Trophoblast cell (in vitro differentiated cells and primary cell): Measurements from ENCODE around the gene OR56A3.

Source experiments
- DNase-seq, 2 donors: peaks; one replicate each; pipeline ENCODE4 v3.0.0-alpha.2; 2016
- H2AFZ ChIP-seq: 2 replicates; pipeline ENCODE4 v1.6.1; 2013; ENCODE audit warnings: low read length, moderate library complexity, mild to moderate bottlenecking; ENCODE audit not compliant: insufficient read depth, poor library complexity
- H2AK5ac ChIP-seq: 2 replicates; pipeline ENCODE4 v1.6.1; 2013; ENCODE audit warnings: mild to moderate bottlenecking, low read length
- H2BK120ac ChIP-seq: 2 replicates; pipeline ENCODE4 v1.6.1; 2013; ENCODE audit warnings: low read length, mild to moderate bottlenecking, moderate library complexity; ENCODE audit not compliant: insufficient read depth, poor library complexity
- H2BK12ac ChIP-seq: 2 replicates; pipeline ENCODE4 v1.6.1; 2013; ENCODE audit warnings: mild to moderate bottlenecking, low read length, moderate library complexity
- H2BK5ac ChIP-seq: 2 replicates; pipeline ENCODE4 v1.6.1; 2013; ENCODE audit warnings: low read length, low read depth, moderate library complexity, mild to moderate bottlenecking; ENCODE audit not compliant: poor library complexity
- H3K14ac ChIP-seq: 2 replicates; pipeline ENCODE4 v1.6.1; 2013; ENCODE audit warnings: mild to moderate bottlenecking, low read length
- H3K18ac ChIP-seq: 2 replicates; pipeline ENCODE4 v1.6.1; 2013; ENCODE audit warnings: mild to moderate bottlenecking, low read length
- H3K23ac ChIP-seq: 2 replicates; pipeline ENCODE4 v1.6.1; 2013; ENCODE audit warnings: low read length
- H3K27ac ChIP-seq: 2 replicates; pipeline ENCODE4 v1.5.1; 2013; ENCODE audit warnings: low read depth, mild to moderate bottlenecking, inconsistent platforms, low read length, moderate library complexity
- H3K27me3 ChIP-seq: 2 replicates; pipeline ENCODE4 v1.6.1; 2013; ENCODE audit warnings: inconsistent platforms, mild to moderate bottlenecking, low read length, moderate library complexity; ENCODE audit not compliant: insufficient read depth
- H3K36me3 ChIP-seq, 2 experiments: 1 replicate in 1 of 2; 2 replicates in 1 of 2; pipeline ENCODE4 v1.6.1; 2013; ENCODE audit warnings: low read length in 2 of 2, mild to moderate bottlenecking in 2 of 2, moderate library complexity in 1 of 2; ENCODE audit not compliant: insufficient read depth in 2 of 2, control insufficient read depth in 1 of 2
- H3K4ac ChIP-seq: 2 replicates; pipeline ENCODE4 v1.6.1; 2013; ENCODE audit warnings: low read depth, mild to moderate bottlenecking, low read length, moderate library complexity
- H3K4me1 ChIP-seq, 2 experiments: 1 replicate in 1 of 2; 2 replicates in 1 of 2; pipeline ENCODE4 v1.6.1; 2013; ENCODE audit warnings: low read length in 2 of 2, mild to moderate bottlenecking in 2 of 2, moderate library complexity in 1 of 2; ENCODE audit not compliant: insufficient read depth in 2 of 2, control insufficient read depth in 1 of 2
- H3K4me2 ChIP-seq: 2 replicates; pipeline ENCODE4 v1.6.1; 2013; ENCODE audit warnings: inconsistent platforms, mild to moderate bottlenecking, low read length, moderate library complexity
- H3K4me3 ChIP-seq: 2 replicates; pipeline ENCODE4 v1.5.1; 2013; ENCODE audit warnings: mild to moderate bottlenecking, low read depth, low read length, inconsistent platforms
- H3K79me1 ChIP-seq: one replicate; pipeline ENCODE4 v1.6.1; 2013; ENCODE audit warnings: low read length
- H3K79me2 ChIP-seq: 2 replicates; pipeline ENCODE4 v1.6.1; 2013; ENCODE audit warnings: low read length, mild to moderate bottlenecking; ENCODE audit not compliant: control insufficient read depth, insufficient read depth, poor library complexity
- H3K9ac ChIP-seq: 2 replicates; pipeline ENCODE4 v1.6.1; 2013; ENCODE audit warnings: mild to moderate bottlenecking, low read length
- H3K9me3 ChIP-seq: 2 replicates; pipeline ENCODE4 v1.6.1; 2013; ENCODE audit warnings: low read depth, mild to moderate bottlenecking, control low read depth, inconsistent platforms, low read length; ENCODE audit not compliant: insufficient read depth
- H4K12ac ChIP-seq: 2 replicates; pipeline ENCODE4 v1.6.1; 2013; ENCODE audit warnings: low read depth, mild to moderate bottlenecking, low read length, moderate library complexity
- H4K8ac ChIP-seq: 2 replicates; pipeline ENCODE4 v1.6.1; 2013; ENCODE audit warnings: low read depth, mild to moderate bottlenecking, low read length, moderate library complexity
- H4K91ac ChIP-seq: one replicate; pipeline ENCODE4 v1.6.1; 2013; ENCODE audit warnings: low read depth, mild to moderate bottlenecking, low read length, moderate library complexity
- WGBS: extraction: QIAGEN DNeasy Blood & Tissue Kit; methylation state at CpG from one replicate; pipeline ENCODE4 v1.1.7; 2013; ENCODE audit warnings: missing lambda C conversion rate; ENCODE audit not compliant: insufficient read length, insufficient coverage; ENCODE audit errors: extremely low coverage; 5-methylcytosine and 5-hydroxymethylcytosine counted together

OR56A3 gene

GRCh38 chr11:5986885-5987284 lies 44.8 kb downstream of the OR56A3 start, which contains the start of gene OR52L1:
Gene OR52L1 (minus strand): TSS chr11:5986985. CDS start chr11:5986930, 55 bp downstream.
- Histone ChIP-seq H3K27ac (no peak within 1 kb of the TSS), H3K9ac (no peak within 1 kb of the TSS), H3K4me3 (no peak within 1 kb of the TSS), H4K8ac (no peak within 1 kb of the TSS), H2BK120ac (no peak within 1 kb of the TSS), H3K14ac (no peak within 1 kb of the TSS), H2BK12ac (no peak within 1 kb of the TSS), H3K79me2 (no peaks in the 10 kb centered on the region), H3K4me1 (no peaks in the 10 kb centered on the region), H3K36me3 (no peaks in the 10 kb centered on the region), H2AK5ac (no peak within 1 kb of the TSS), H3K9me3 (peaks cover 5% of the 10 kb centered on the region), H4K12ac (no peak within 1 kb of the TSS), H2AFZ (no peak within 1 kb of the TSS), H3K23ac (no peak within 1 kb of the TSS), H3K27me3 (no peaks in the 10 kb centered on the region), H3K4ac (no peak within 1 kb of the TSS), H2BK5ac (no peak within 1 kb of the TSS), H3K18ac (no peak within 1 kb of the TSS), H4K91ac (no peak within 1 kb of the TSS), H3K79me1 (no peaks in the 10 kb centered on the region), H3K4me2 (no peak within 1 kb of the TSS)
- DNase-seq = no peak
- WGBS = no CpG with 5 or more reads among the region's 1 CpG

- H3K4me1 ChIP-seq = no peaks in the 10 kb centered on the region
- no peak overlapping the region for H3K4me2 ChIP-seq
- H4K8ac ChIP-seq = no peak overlapping the region
- H3K9me3 ChIP-seq = no peaks in the 10 kb centered on the region
- H2BK12ac ChIP-seq = no peak overlapping the region
- no peak overlapping the region for H4K12ac ChIP-seq
- H2BK120ac ChIP-seq = no peak overlapping the region
- no peak overlapping the region for H2BK5ac ChIP-seq
- H2AFZ ChIP-seq = no peak overlapping the region
- no peaks in the 10 kb centered on the region for H3K79me2 ChIP-seq
- no peaks in the 10 kb centered on the region for H3K36me3 ChIP-seq
- H4K91ac ChIP-seq = no peak overlapping the region
- no peak overlapping the region for H3K27ac ChIP-seq
- no peak overlapping the region for H3K4me3 ChIP-seq
- no peak overlapping the region for H3K23ac ChIP-seq
- H3K79me1 ChIP-seq = no peaks in the 10 kb centered on the region
- H3K14ac ChIP-seq = no peak overlapping the region
- no peak overlapping the region for H2AK5ac ChIP-seq
- no peak overlapping the region for H3K9ac ChIP-seq
- no peaks in the 10 kb centered on the region for H3K27me3 ChIP-seq
- no peak overlapping the region for H3K18ac ChIP-seq
- DNase-seq = no peak
- H3K4ac ChIP-seq = no peak overlapping the region
- WGBS = no CpG with 5 or more reads among the region's 4 CpGs
These were observed 47.2 kb downstream of the OR56A3 start for GRCh38 chr11:5989203-5989602.

- WGBS = no CpG with 5 or more reads among the region's 3 CpGs
- no peak overlapping the region for H2AK5ac ChIP-seq
- H3K9me3 ChIP-seq = no peaks in the 10 kb centered on the region
- H4K91ac ChIP-seq = no peak overlapping the region
- no peak overlapping the region for H3K14ac ChIP-seq
- H2BK12ac ChIP-seq = no peak overlapping the region
- no peaks in the 10 kb centered on the region for H3K36me3 ChIP-seq
- H4K8ac ChIP-seq = no peak overlapping the region
- H3K27ac ChIP-seq = no peak overlapping the region
- no peak overlapping the region for H3K9ac ChIP-seq
- no peaks in the 10 kb centered on the region for H3K79me1 ChIP-seq
- no peak overlapping the region for H3K18ac ChIP-seq
- no peaks in the 10 kb centered on the region for H3K79me2 ChIP-seq
- H3K27me3 ChIP-seq = peaks cover under 1% of the 10 kb centered on the region
- no peak overlapping the region for H2AFZ ChIP-seq
- H3K4me1 ChIP-seq = no peaks in the 10 kb centered on the region
- no peak for DNase-seq
- no peak overlapping the region for H3K4ac ChIP-seq
- H2BK5ac ChIP-seq = no peak overlapping the region
- H4K12ac ChIP-seq = no peak overlapping the region
- no peak overlapping the region for H2BK120ac ChIP-seq
- no peak overlapping the region for H3K23ac ChIP-seq
- no peak overlapping the region for H3K4me3 ChIP-seq
- no peak overlapping the region for H3K4me2 ChIP-seq
These were observed 50.1 kb downstream of the OR56A3 start for GRCh38 chr11:5992150-5992549.

- Histone ChIP-seq H4K91ac (no peak overlapping the region), H2BK12ac (no peak overlapping the region), H3K79me1 (no peaks in the 10 kb centered on the region), H2BK120ac (no peak overlapping the region), H3K36me3 (no peaks in the 10 kb centered on the region), H3K14ac (no peak overlapping the region), H4K8ac (no peak overlapping the region), H3K9me3 (no peaks in the 10 kb centered on the region), H3K23ac (no peak overlapping the region), H3K9ac (no peak overlapping the region), H2AK5ac (no peak overlapping the region), H3K27ac (no peak overlapping the region), H3K27me3 (peaks cover 2% of the 10 kb centered on the region), H3K18ac (no peak overlapping the region), H2AFZ (no peak overlapping the region), H3K4me2 (no peak overlapping the region), H2BK5ac (no peak overlapping the region), H3K4me3 (no peak overlapping the region), H4K12ac (no peak overlapping the region), H3K4ac (no peak overlapping the region), H3K79me2 (no peaks in the 10 kb centered on the region), H3K4me1 (no peaks in the 10 kb centered on the region)
- peak in 1 of 2 donors; percentile 54 for DNase-seq
- WGBS = no CpG with 5 or more reads among the region's 3 CpGs
These were observed 50.7 kb downstream of the OR56A3 start for GRCh38 chr11:5992604-5993251.
